Liver (tissue), 9 donors: Measurements from ENCODE around the gene DLL4. TPM values are rescaled to one million over a fixed set of nuclear protein-coding genes. Genes with fewer than 3 reads are reported as not detected.

ENCODE experiments used
- DNase-seq: peaks from one replicate; pipeline ENCODE4 v3.0.0-alpha.2; 2017; ENCODE audit warnings: low spot score
- H3K27ac ChIP-seq, 2 donors: one replicate each; pipeline ENCODE4 v1.7.0; 2013; ENCODE audit warnings: inconsistent platforms in 2 of 2, low read length in 2 of 2, control low read depth in 1 of 2, low read depth in 1 of 2, mild to moderate bottlenecking in 1 of 2
- H3K27me3 ChIP-seq, 4 donors: one replicate each; pipeline versions ENCODE4 v1.6.1 to v1.7.0; 2013; ENCODE audit warnings: low read length in 3 of 4, inconsistent platforms in 1 of 4, mild to moderate bottlenecking in 1 of 4, moderate library complexity in 1 of 4; ENCODE audit not compliant: control insufficient read depth in 4 of 4, insufficient read depth in 4 of 4
- H3K36me3 ChIP-seq, 4 donors: one replicate each; pipeline versions ENCODE4 v1.6.1 to v1.7.0; 2013; ENCODE audit warnings: low read length in 3 of 4, mild to moderate bottlenecking in 3 of 4, low read depth in 1 of 4, moderate library complexity in 1 of 4; ENCODE audit not compliant: control insufficient read depth in 4 of 4, insufficient read depth in 3 of 4
- H3K4me1 ChIP-seq, 4 donors: one replicate each; pipeline versions ENCODE4 v1.6.1 to v1.7.0; 2013; ENCODE audit warnings: low read length in 3 of 4, mild to moderate bottlenecking in 3 of 4, moderate library complexity in 1 of 4; ENCODE audit not compliant: control insufficient read depth in 4 of 4, insufficient read depth in 4 of 4
- H3K4me3 ChIP-seq, 3 donors: one replicate each; pipeline versions ENCODE4 v1.6.1 to v1.7.0; 2013; ENCODE audit warnings: low read length in 3 of 3, control low read depth in 1 of 3, low read depth in 1 of 3, mild to moderate bottlenecking in 1 of 3
- H3K9ac ChIP-seq, 2 donors: one replicate each; pipeline ENCODE4 v1.7.0; 2013; ENCODE audit warnings: low read length in 2 of 2, mild to moderate bottlenecking in 2 of 2, moderate library complexity in 2 of 2, control low read depth in 1 of 2, low read depth in 1 of 2
- H3K9me3 ChIP-seq, 4 donors: one replicate each; pipeline versions ENCODE4 v1.6.1 to v1.7.0; 2013; ENCODE audit warnings: low read length in 3 of 4; ENCODE audit not compliant: control insufficient read depth in 4 of 4
- ATF3 ChIP-seq: IDR thresholded peaks from 2 replicates; pipeline ENCODE4 v1.6.1; 2016; ENCODE audit warnings: antibody characterized with exemption
- CTCF ChIP-seq: fragments of 150-350 bp; IDR thresholded peaks from 2 replicates; pipeline ENCODE4 v1.5.1; 2017; ENCODE audit warnings: improper control_type of control experiment, low read depth, low read length; ENCODE audit not compliant: missing input control
- EGR1 ChIP-seq, 2 donors: IDR thresholded peaks; 2 replicates each; pipeline ENCODE4 v1.6.1; 2016 to 2018; ENCODE audit warnings: antibody characterized with exemption in 2 of 2, low read depth in 2 of 2
- FOXA1 ChIP-seq: IDR thresholded peaks from 2 replicates; pipeline ENCODE4 v1.6.1; 2016; ENCODE audit warnings: antibody characterized with exemption
- FOXA2 ChIP-seq: IDR thresholded peaks from 2 replicates; pipeline ENCODE4 v1.6.1; 2016; ENCODE audit warnings: antibody characterized with exemption
- GABPA ChIP-seq, 2 donors: IDR thresholded peaks in 1 of 2; conservative IDR thresholded peaks in 1 of 2; 2 replicates each; pipeline ENCODE4 v1.6.1; 2016; ENCODE audit warnings: antibody characterized with exemption in 2 of 2, mild to moderate bottlenecking in 1 of 2, moderate library complexity in 1 of 2
- HNF4A ChIP-seq, 2 donors: conservative IDR thresholded peaks; 2 replicates each; pipeline ENCODE4 v1.6.1; 2016; ENCODE audit warnings: antibody characterized with exemption in 2 of 2, mild to moderate bottlenecking in 2 of 2
- HNF4G ChIP-seq: IDR thresholded peaks from 2 replicates; pipeline ENCODE4 v1.6.1; 2016; ENCODE audit warnings: antibody characterized with exemption
- JUND ChIP-seq, 2 donors: IDR thresholded peaks; 2 replicates each; pipeline ENCODE4 v1.6.1; 2016; ENCODE audit warnings: antibody characterized with exemption in 2 of 2
- MAX ChIP-seq: IDR thresholded peaks from 2 replicates; pipeline ENCODE4 v1.6.1; 2016; ENCODE audit warnings: antibody characterized with exemption
- NR2F2 ChIP-seq: IDR thresholded peaks from 2 replicates; pipeline ENCODE4 v1.6.1; 2016; ENCODE audit warnings: antibody characterized with exemption
- RAD21 ChIP-seq, 2 donors: IDR thresholded peaks; 2 replicates each; pipeline ENCODE4 v1.6.1; 2016; ENCODE audit warnings: antibody characterized with exemption in 2 of 2, mild to moderate bottlenecking in 2 of 2
- REST ChIP-seq: IDR thresholded peaks from 2 replicates; pipeline ENCODE4 v1.6.1; 2016; ENCODE audit warnings: antibody characterized with exemption, mild to moderate bottlenecking
- RXRA ChIP-seq, 2 donors: IDR thresholded peaks; 2 replicates each; pipeline ENCODE4 v1.6.1; 2017 to 2018; ENCODE audit warnings: antibody characterized with exemption in 2 of 2, mild to moderate bottlenecking in 1 of 2
- SP1 ChIP-seq: IDR thresholded peaks from 2 replicates; pipeline ENCODE4 v1.6.1; 2018; ENCODE audit warnings: antibody characterized with exemption, mild to moderate bottlenecking
- TAF1 ChIP-seq: conservative IDR thresholded peaks from 2 replicates; pipeline ENCODE4 v1.6.1; 2016; ENCODE audit warnings: antibody characterized with exemption, mild to moderate bottlenecking
- YY1 ChIP-seq: IDR thresholded peaks from 2 replicates; pipeline ENCODE4 v1.6.1; 2016; ENCODE audit warnings: antibody characterized with exemption, mild to moderate bottlenecking
- ZBTB33 ChIP-seq: IDR thresholded peaks from 2 replicates; pipeline ENCODE4 v1.6.1; 2016; ENCODE audit warnings: antibody characterized with exemption
- WGBS: extraction: QIAGEN DNeasy Blood & Tissue Kit; methylation state at CpG from one replicate; pipeline ENCODE4 v1.1.7; 2013; 5-methylcytosine and 5-hydroxymethylcytosine counted together
- polyA plus RNA-seq, 2 donors: library from polyadenylated mRNA; stranded (reverse) in 1 of 2; unstranded in 1 of 2; fragments of 200-250 nt in 1 of 2; fragments of >200 nt in 1 of 2; fragmentation: Nextera tagmentation in 1 of 2; extraction: Ambion mirVana in 1 of 2; gene quantifications; one replicate each; pipeline versions ENCODE4 v1.2.1 to v1.2.3, GENCODE V29; 2013 to 2015
- total RNA-seq, 2 donors: library from RNA; depleted of rRNA; stranded (reverse); fragments of >200 nt; gene quantifications; one replicate each; pipeline ENCODE4 v1.2.3, GENCODE V29; 2014
- donor health status: healthy.
- donor health status: healthy.
- donor health status: healthy.
- donor health status: healthy.
- donor health status: healthy.

The DLL4 gene
- total and polyA plus RNA-seq, 4 donors: 2.1 to 3.8 (median 3.0) TPM

GRCh38 chr15:40978562-40978961 is 49.4 kb downstream of the DLL4 start:
- Histone ChIP-seq H3K4me1 (no peaks in the 10 kb centered on the region), H3K27me3 (no peaks in the 10 kb centered on the region), H3K36me3 (peaks cover 10 to 76% (median 62%) of the 10 kb centered on the region in 4 donors), H3K9me3 (no peaks in the 10 kb centered on the region), H3K4me3 (no peak overlapping the region), H3K9ac (no peak overlapping the region), H3K27ac (no peak overlapping the region)
- TF ChIP-seq GABPA (IDR thresholded peaks at IDR 0.05 in 1 of 2, conservative IDR thresholded peaks at IDR 0.05 in 1 of 2) (no peak), YY1 (no peak), EGR1 (IDR thresholded peaks at IDR 0.05; ENCODE audit: low read depth in 2 of 2) (no peak), HNF4A (conservative IDR thresholded peaks at IDR 0.05) (no peak), REST (no peak), JUND (IDR thresholded peaks at IDR 0.05) (no peak), FOXA2 (no peak), MAX (no peak), CTCF (no peak), FOXA1 (no peak), RAD21 (IDR thresholded peaks at IDR 0.05) (no peak), RXRA (IDR thresholded peaks at IDR 0.05) (no peak), TAF1 (no peak), HNF4G (no peak), ZBTB33 (no peak), ATF3 (no peak)
- no peak for DNase-seq
- over 99% methylated on average over 4 of the region's 4 CpGs for WGBS

GRCh38 chr15:40981186-40981585 is 52.0 kb downstream of the DLL4 start:
- Histone ChIP-seq H3K4me1 (no peaks in the 10 kb centered on the region), H3K36me3 (peaks cover 13 to 97% (median 82%) of the 10 kb centered on the region in 4 donors), H3K9ac (no peak overlapping the region), H3K27me3 (no peaks in the 10 kb centered on the region), H3K27ac (no peak overlapping the region), H3K9me3 (no peaks in the 10 kb centered on the region), H3K4me3 (no peak overlapping the region)
- 79% methylated on average over 3 of the region's 3 CpGs for WGBS
- DNase-seq: no peak
- TF ChIP-seq RAD21 (IDR thresholded peaks at IDR 0.05) (no peak), NR2F2 (no peak), JUND (IDR thresholded peaks at IDR 0.05) (no peak), FOXA2 (no peak), MAX (no peak), EGR1 (IDR thresholded peaks at IDR 0.05; ENCODE audit: low read depth in 2 of 2) (no peak), GABPA (IDR thresholded peaks at IDR 0.05 in 1 of 2, conservative IDR thresholded peaks at IDR 0.05 in 1 of 2) (no peak), ATF3 (no peak), SP1 (no peak), REST (no peak), TAF1 (no peak), HNF4G (no peak)
